ENCODE data around the gene SCUBE2. TPM values are rescaled to one million over a fixed set of nuclear protein-coding genes. Genes with fewer than 3 reads are reported as not detected.
A peak's percentile ranks its signal among the peaks of the same experiment; 100 is the strongest.

Gene SCUBE2
- total and polyA plus RNA-seq, 2 donors (not counting 3 experiments of a cell fraction or from before 2014, with no cell fraction given), result 0.55 to 3.5 TPM

DNA sequence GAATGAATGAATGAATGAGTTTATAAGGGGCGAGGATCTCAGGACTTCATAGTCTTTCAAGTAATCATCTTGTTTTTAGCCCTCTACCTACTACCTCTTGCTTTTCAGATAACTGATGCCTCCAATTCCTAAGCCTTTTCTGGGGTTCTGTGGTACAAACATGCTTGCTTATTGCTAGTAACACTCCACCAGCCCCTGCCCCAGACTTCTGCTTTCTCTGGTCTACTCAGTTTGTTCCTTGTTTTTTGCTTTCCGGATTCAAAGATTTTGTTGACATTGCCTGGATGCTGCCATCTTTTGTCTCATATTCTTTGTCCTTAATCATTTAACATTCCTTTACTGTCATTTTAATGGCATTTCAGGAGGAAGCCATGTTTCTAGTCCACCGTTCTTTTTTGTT lies 118.3 kb downstream of the SCUBE2 start:
- H3K4me1 ChIP-seq (ENCODE audit: control insufficient read depth, extremely low read depth, insufficient read depth, low read length), result no peaks in the 10 kb centered on the region
- no peaks in the 10 kb centered on the region for H3K79me2 ChIP-seq (ENCODE audit: control insufficient read depth, insufficient read depth, low read length)
- DNase-seq (ENCODE audit: low read depth, low spot score) (no peak), FAIRE-seq (peak; percentile 42)
- no peak overlapping the region for H3K4me3 ChIP-seq (replicated peaks in 1 of 3; ENCODE audit: insufficient read depth in 1 of 3, low read depth in 1 of 3, low read length in 3 of 3)
- intact Hi-C loops (cut with micrococcal nuclease) (no loop called here), dilution Hi-C loops (cut with MboI; ENCODE audit: extremely low pct_ligation_motif_present, low sequenced_read_pairs) (no loop called here)
- POLR2A ChIA-PET, result no interaction called here
- H3K9me3 ChIP-seq (replicated peaks; ENCODE audit: control insufficient read depth, insufficient read depth, low read length), result no peaks in the 10 kb centered on the region
- CTCF ChIA-PET, result no interaction called here
- H3K27ac ChIP-seq (ENCODE audit: insufficient read depth, low read depth, low read length), result no peak overlapping the region
- H3K9me1 ChIP-seq (replicated peaks; ENCODE audit: control insufficient read depth, extremely low read depth, insufficient read depth, low read length), result no peaks in the 10 kb centered on the region
- H3K36me3 ChIP-seq (ENCODE audit: control insufficient read depth in 2 of 2, extremely low read depth in 1 of 2, insufficient read depth in 2 of 2, low read length in 2 of 2), result no peaks in the 10 kb centered on the region
- no peaks in the 10 kb centered on the region for H3K27me3 ChIP-seq (ENCODE audit: control insufficient read depth in 2 of 2, insufficient read depth in 2 of 2, low read length in 2 of 2)
- no peak for TF ChIP-seq EZH2 (IDR thresholded peaks at IDR 0.05; ENCODE audit: borderline replicate concordance, low read depth, low read length, severe bottlenecking)
- TF ChIP-seq GATA2 (IDR thresholded peaks at IDR 0.05; ENCODE audit: insufficient read depth, insufficient read length, low read depth, low read length), result no peak
- no peak for TF ChIP-seq JUN (IDR thresholded peaks at IDR 0.05; ENCODE audit: borderline replicate concordance, insufficient read depth, insufficient read length, low read depth)
- TF ChIP-seq POLR2A (IDR thresholded peaks at IDR 0.05; ENCODE audit: low read depth, low read length), result no peak
- TF ChIP-seq MYC (IDR thresholded peaks at IDR 0.05; ENCODE audit: low read depth, low read length), result no peak
- H4K20me1 ChIP-seq (replicated peaks; ENCODE audit: control insufficient read depth, extremely low read depth, insufficient read depth, low read length), result no peaks in the 10 kb centered on the region
- no TSS peak for BruUV-seq (replicated peaks)
- no peak overlapping the region for H3K4me2 ChIP-seq (ENCODE audit: insufficient read depth, low read length)
- no peak overlapping the region for H2AFZ ChIP-seq (ENCODE audit: low read depth, low read length)
- no peak overlapping the region for H3K9ac ChIP-seq (replicated peaks; ENCODE audit: extremely low read depth, insufficient read depth, low read length)

DNA sequence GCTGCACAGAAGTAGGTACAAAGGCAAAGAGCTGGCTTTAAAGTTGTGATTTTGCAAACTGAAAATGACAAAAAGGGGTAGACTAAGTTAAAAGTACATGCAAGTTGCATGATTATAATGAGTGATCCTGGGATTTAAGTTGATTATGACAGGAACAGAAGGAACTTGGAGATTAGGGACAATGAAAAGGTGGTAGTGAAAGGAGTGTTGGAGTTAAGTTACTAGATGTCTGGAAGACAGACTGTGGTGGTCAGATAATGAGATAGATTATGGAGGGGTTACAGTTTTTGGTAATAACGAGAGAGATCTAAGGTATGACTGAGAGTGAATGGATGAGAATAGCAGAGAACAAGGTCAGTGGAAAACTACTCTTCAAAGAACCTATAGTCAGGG lies 119.5 kb downstream of the SCUBE2 start:
- no peaks in the 10 kb centered on the region for H4K20me1 ChIP-seq (replicated peaks; ENCODE audit: control insufficient read depth, extremely low read depth, insufficient read depth, low read length)
- POLR2A ChIA-PET, result no interaction called here
- H2AFZ ChIP-seq (ENCODE audit: low read depth, low read length), result no peak overlapping the region
- H3K4me2 ChIP-seq (ENCODE audit: insufficient read depth, low read length), result no peak overlapping the region
- dilution Hi-C loops (cut with MboI; ENCODE audit: extremely low pct_ligation_motif_present, low sequenced_read_pairs) (no loop called here), intact Hi-C loops (cut with micrococcal nuclease) (no loop called here)
- H3K36me3 ChIP-seq (ENCODE audit: control insufficient read depth in 2 of 2, extremely low read depth in 1 of 2, insufficient read depth in 2 of 2, low read length in 2 of 2), result no peaks in the 10 kb centered on the region
- no peak overlapping the region for H3K9ac ChIP-seq (replicated peaks; ENCODE audit: extremely low read depth, insufficient read depth, low read length)
- CTCF ChIA-PET, result no interaction called here
- no peak for FAIRE-seq
- no peak overlapping the region for H3K27ac ChIP-seq (ENCODE audit: insufficient read depth, low read depth, low read length)
- BruUV-seq (replicated peaks), result no TSS peak
- no peaks in the 10 kb centered on the region for H3K79me2 ChIP-seq (ENCODE audit: control insufficient read depth, insufficient read depth, low read length)
- H3K27me3 ChIP-seq (ENCODE audit: control insufficient read depth in 2 of 2, insufficient read depth in 2 of 2, low read length in 2 of 2), result no peaks in the 10 kb centered on the region
- no peaks in the 10 kb centered on the region for H3K9me3 ChIP-seq (replicated peaks; ENCODE audit: control insufficient read depth, insufficient read depth, low read length)
- TF ChIP-seq MYC (IDR thresholded peaks at IDR 0.05; ENCODE audit: low read depth, low read length) (no peak), FOS (IDR thresholded peaks at IDR 0.05; ENCODE audit: borderline replicate concordance, insufficient read depth, low read length) (no peak), POLR2A (IDR thresholded peaks at IDR 0.05; ENCODE audit: low read depth, low read length) (no peak), POLR2AphosphoS5 (IDR thresholded peaks at IDR 0.05; ENCODE audit: insufficient read depth, low read depth, low read length) (no peak), JUN (IDR thresholded peaks at IDR 0.05; ENCODE audit: borderline replicate concordance, insufficient read depth, insufficient read length, low read depth) (no peak), GATA2 (IDR thresholded peaks at IDR 0.05; ENCODE audit: insufficient read depth, insufficient read length, low read depth, low read length) (no peak), EZH2 (IDR thresholded peaks at IDR 0.05; ENCODE audit: borderline replicate concordance, low read depth, low read length, severe bottlenecking) (no peak)
- TF ChIP-seq, protein P1, sequence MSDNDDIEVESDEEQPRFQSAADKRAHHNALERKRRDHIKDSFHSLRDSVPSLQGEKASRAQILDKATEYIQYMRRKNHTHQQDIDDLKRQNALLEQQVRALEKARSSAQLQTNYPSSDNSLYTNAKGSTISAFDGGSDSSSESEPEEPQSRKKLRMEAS (IDR thresholded peaks at IDR 0.05; ENCODE audit: insufficient read depth, insufficient read length), result no peak
- TF ChIP-seq, protein P2, sequence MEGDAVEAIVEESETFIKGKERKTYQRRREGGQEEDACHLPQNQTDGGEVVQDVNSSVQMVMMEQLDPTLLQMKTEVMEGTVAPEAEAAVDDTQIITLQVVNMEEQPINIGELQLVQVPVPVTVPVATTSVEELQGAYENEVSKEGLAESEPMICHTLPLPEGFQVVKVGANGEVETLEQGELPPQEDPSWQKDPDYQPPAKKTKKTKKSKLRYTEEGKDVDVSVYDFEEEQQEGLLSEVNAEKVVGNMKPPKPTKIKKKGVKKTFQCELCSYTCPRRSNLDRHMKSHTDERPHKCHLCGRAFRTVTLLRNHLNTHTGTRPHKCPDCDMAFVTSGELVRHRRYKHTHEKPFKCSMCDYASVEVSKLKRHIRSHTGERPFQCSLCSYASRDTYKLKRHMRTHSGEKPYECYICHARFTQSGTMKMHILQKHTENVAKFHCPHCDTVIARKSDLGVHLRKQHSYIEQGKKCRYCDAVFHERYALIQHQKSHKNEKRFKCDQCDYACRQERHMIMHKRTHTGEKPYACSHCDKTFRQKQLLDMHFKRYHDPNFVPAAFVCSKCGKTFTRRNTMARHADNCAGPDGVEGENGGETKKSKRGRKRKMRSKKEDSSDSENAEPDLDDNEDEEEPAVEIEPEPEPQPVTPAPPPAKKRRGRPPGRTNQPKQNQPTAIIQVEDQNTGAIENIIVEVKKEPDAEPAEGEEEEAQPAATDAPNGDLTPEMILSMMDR (IDR thresholded peaks at IDR 0.05; ENCODE audit: extremely low read depth in 1 of 2, insufficient read depth in 1 of 2, low read depth in 1 of 2, low read length in 2 of 2), result no peak
- DNase-seq (ENCODE audit: low read depth, low spot score), result no peak
- no peaks in the 10 kb centered on the region for H3K9me1 ChIP-seq (replicated peaks; ENCODE audit: control insufficient read depth, extremely low read depth, insufficient read depth, low read length)
- H3K4me1 ChIP-seq (ENCODE audit: control insufficient read depth, extremely low read depth, insufficient read depth, low read length), result no peaks in the 10 kb centered on the region
- H3K4me3 ChIP-seq (replicated peaks in 1 of 3; ENCODE audit: insufficient read depth in 1 of 3, low read depth in 1 of 3, low read length in 3 of 3), result no peak overlapping the region
